HCT116 (cell line): ENCODE data around the gene IL1RAPL1. TPM values are rescaled to one million over a fixed set of nuclear protein-coding genes. Genes with fewer than 3 reads are reported as not detected.

Source experiments
- ATAC-seq: fragments of 200-7000 bp; cut with Tn5 transposase; 2 replicates; pipeline ENCODE4 v1.9.1; 2020; ENCODE audit warnings: mild to moderate bottlenecking, moderate library complexity
- BruUV-seq: library from RNA; stranded (reverse); fragments of 400-500 nt; replicated peaks from 2 replicates; lab custom pipeline; 2021; lab: Mats Ljungman, UMichigan
- CTCF ChIA-PET: fragments of 300-600 bp; sonication (Branson Sonifier 250); formaldehyde crosslinking; loops from one replicate; lab custom pipeline; 2021; ENCODE audit warnings: antibody characterized with exemption; lab: Charles Lee
- POLR2A ChIA-PET: fragments of 300-600, 350-600 bp; sonication (Branson Sonifier 250); formaldehyde crosslinking; loops from one replicate; lab custom pipeline; 2021; ENCODE audit warnings: antibody characterized with exemption; lab: Charles Lee
- RAD21 ChIA-PET, 2 experiments: fragments of 300-600 bp; sonication (Branson Sonifier 250); formaldehyde crosslinking; loops; one replicate each; lab custom pipeline; 2023; ENCODE audit warnings: low total read pairs in 2 of 2; ENCODE audit not compliant: uncharacterized antibody in 2 of 2, unreplicated experiment in 2 of 2, low non-redundant PET in 1 of 2; lab: Charles Lee
- DNase-seq: peaks from one replicate; pipeline ENCODE4 v3.0.0-alpha.2; 2010; ENCODE audit warnings: low read depth, low spot score
- H2AFZ ChIP-seq: fragments of 200-600 bp; shearing (Covaris generic), sonication (generic); 2 replicates; pipeline ENCODE4 v1.6.1; 2017; ENCODE audit warnings: low read depth, mixed run types, mixed read lengths, antibody characterized with exemption, low read length; ENCODE audit not compliant: poor library complexity, severe bottlenecking
- H3K27ac ChIP-seq: 2 replicates; pipeline ENCODE4 v1.5.1; 2012; ENCODE audit warnings: low read depth, low read length
- H3K27me3 ChIP-seq: fragments of 200-600 bp; sonication (generic); 2 replicates; pipeline ENCODE4 v1.6.1; 2016; ENCODE audit warnings: mixed run types, low read length, mixed read lengths; ENCODE audit not compliant: insufficient read depth
- H3K36me3 ChIP-seq, 2 experiments: fragments of 200-500 bp in 1 of 2; fragments of 200-600 bp in 1 of 2; sonication (Bioruptor generic) in 1 of 2; sonication (generic) in 1 of 2; 2 replicates each; pipeline versions ENCODE4 v1.5.1 to v1.6.1; 2014 to 2016; ENCODE audit warnings: low read length in 2 of 2, inconsistent platforms in 1 of 2, mixed read lengths in 1 of 2, mixed run types in 1 of 2; ENCODE audit not compliant: insufficient read depth in 2 of 2, control insufficient read depth in 1 of 2
- H3K4me1 ChIP-seq, 2 experiments: fragments of 200-600 bp in 1 of 2; sonication (generic) in 1 of 2; 2 replicates each; pipeline versions ENCODE4 v1.5.1 to v1.6.1; 2012 to 2017; ENCODE audit warnings: low read length in 2 of 2, inconsistent platforms in 1 of 2, mild to moderate bottlenecking in 1 of 2, mixed read lengths in 1 of 2, mixed run types in 1 of 2, moderate library complexity in 1 of 2; ENCODE audit not compliant: insufficient read depth in 2 of 2, control insufficient read depth in 1 of 2
- H3K4me2 ChIP-seq: fragments of 200-600 bp; sonication (generic); 2 replicates; pipeline ENCODE4 v1.6.1; 2017; ENCODE audit warnings: mixed run types, low read length, mixed read lengths
- H3K4me3 ChIP-seq, 2 experiments: fragments of 200-600 bp in 1 of 2; sonication (generic) in 1 of 2; replicated peaks in 1 of 2; 2 replicates each; pipeline ENCODE4 v1.5.1; 2011 to 2016; ENCODE audit warnings: low read length in 2 of 2, control low read depth in 1 of 2, low read depth in 1 of 2, mild to moderate bottlenecking in 1 of 2, mixed read lengths in 1 of 2, mixed run types in 1 of 2
- H3K79me2 ChIP-seq: fragments of 200-600 bp; sonication (generic); 2 replicates; pipeline ENCODE4 v1.6.1; 2017; ENCODE audit warnings: mild to moderate bottlenecking, mixed run types, low read length, moderate library complexity, mixed read lengths; ENCODE audit not compliant: insufficient read depth
- H3K9ac ChIP-seq: fragments of 200-600 bp; sonication (generic); 2 replicates; pipeline ENCODE4 v1.6.1; 2016; ENCODE audit warnings: low read length, mixed read lengths
- H3K9me2 ChIP-seq: fragments of 200-600 bp; sonication (generic), shearing (Covaris generic); 2 replicates; pipeline ENCODE4 v1.6.1; 2017; ENCODE audit warnings: mixed run types, mild to moderate bottlenecking, moderate library complexity; ENCODE audit not compliant: insufficient read depth
- H3K9me3 ChIP-seq, 2 experiments: fragments of 200-500 bp in 1 of 2; fragments of 200-600 bp in 1 of 2; sonication (Bioruptor generic) in 1 of 2; sonication (generic) in 1 of 2; 2 replicates each; pipeline ENCODE4 v1.6.1; 2014 to 2017; ENCODE audit warnings: low read length in 2 of 2, mixed read lengths in 2 of 2, inconsistent platforms in 1 of 2, low read depth in 1 of 2, mild to moderate bottlenecking in 1 of 2, mixed run types in 1 of 2, moderate library complexity in 1 of 2; ENCODE audit not compliant: control insufficient read depth in 1 of 2, insufficient read depth in 1 of 2
- H4K20me1 ChIP-seq: fragments of 200-600 bp; sonication (generic), shearing (Covaris generic); 2 replicates; pipeline ENCODE4 v1.6.1; 2017; ENCODE audit warnings: mixed run types, mild to moderate bottlenecking, moderate library complexity; ENCODE audit not compliant: insufficient read depth
- CBX3 ChIP-seq: IDR thresholded peaks from 2 replicates; pipeline ENCODE4 v1.6.1; 2012; ENCODE audit warnings: low read depth
- EGR1 ChIP-seq: IDR thresholded peaks from 2 replicates; pipeline ENCODE4 v1.6.1; 2012; ENCODE audit warnings: low read depth
- ELF1 ChIP-seq: IDR thresholded peaks from 2 replicates; pipeline ENCODE4 v1.6.1; 2012; ENCODE audit warnings: low read depth, borderline replicate concordance
- FOSL1 ChIP-seq: IDR thresholded peaks from 2 replicates; pipeline ENCODE4 v1.6.1; 2012; ENCODE audit warnings: low read depth
- JUND ChIP-seq: IDR thresholded peaks from 2 replicates; pipeline ENCODE4 v1.6.1; 2012
- POLR2A ChIP-seq: IDR thresholded peaks from 2 replicates; pipeline ENCODE4 v1.7.0; 2011; ENCODE audit warnings: borderline replicate concordance; ENCODE audit not compliant: insufficient read depth, insufficient read length; ENCODE audit errors: extremely low read depth
- POLR2AphosphoS5 ChIP-seq: IDR thresholded peaks from 2 replicates; pipeline ENCODE4 v1.6.1; 2011; ENCODE audit warnings: mild to moderate bottlenecking, low read depth, low read length, moderate library complexity
- SIN3A ChIP-seq: IDR thresholded peaks from 2 replicates; pipeline ENCODE4 v1.6.1; 2012; ENCODE audit warnings: low read depth
- SRF ChIP-seq: IDR thresholded peaks from 2 replicates; pipeline ENCODE4 v1.6.1; 2012; ENCODE audit warnings: low read depth
- TCF7L2 ChIP-seq: IDR thresholded peaks from 2 replicates; pipeline ENCODE4 v1.7.0; 2011; ENCODE audit warnings: borderline replicate concordance, inconsistent platforms; ENCODE audit not compliant: insufficient read depth, insufficient read length; ENCODE audit errors: extremely low read depth
- YY1 ChIP-seq: IDR thresholded peaks from 2 replicates; pipeline ENCODE4 v1.6.1; 2011; ENCODE audit warnings: low read length, low read depth, moderate library complexity, mild to moderate bottlenecking; ENCODE audit not compliant: insufficient replicate concordance; ENCODE audit errors: extremely low read depth
- ZFX ChIP-seq: fragments of 450-650 bp; IDR thresholded peaks from 2 replicates; pipeline ENCODE4 v1.6.1; 2017
- intact Hi-C: fragments of 100-400 bp; cut with micrococcal nuclease; formaldehyde crosslinking; loops from 2 replicates; pipeline ENCODE4 v1.10.0; 2022
- total RNA-seq: library from RNA; stranded (reverse); gene quantifications from one replicate; pipeline ENCODE4 v1.2.1, GENCODE V29; 2021; ENCODE audit not compliant: unreplicated experiment
- TF ChIP-seq, protein P1 (sequence below), 3 experiments: fragments of 200-600 bp in 1 of 3; sonication (generic) in 1 of 3; IDR thresholded peaks in 2 of 3; conservative IDR thresholded peaks in 1 of 3; 2 replicates each; pipeline ENCODE4 v1.5.1; 2012 to 2017; ENCODE audit warnings: low read depth in 2 of 3, low read length in 2 of 3, antibody characterized with exemption in 1 of 3, borderline replicate concordance in 1 of 3, control low read depth in 1 of 3, mild to moderate bottlenecking in 1 of 3, mixed read lengths in 1 of 3, mixed run types in 1 of 3, moderate library complexity in 1 of 3; ENCODE audit not compliant: insufficient read depth in 1 of 3

The IL1RAPL1 gene
- total RNA-seq, 1 experiment from 2014 or later = 2.8 TPM

DNA sequence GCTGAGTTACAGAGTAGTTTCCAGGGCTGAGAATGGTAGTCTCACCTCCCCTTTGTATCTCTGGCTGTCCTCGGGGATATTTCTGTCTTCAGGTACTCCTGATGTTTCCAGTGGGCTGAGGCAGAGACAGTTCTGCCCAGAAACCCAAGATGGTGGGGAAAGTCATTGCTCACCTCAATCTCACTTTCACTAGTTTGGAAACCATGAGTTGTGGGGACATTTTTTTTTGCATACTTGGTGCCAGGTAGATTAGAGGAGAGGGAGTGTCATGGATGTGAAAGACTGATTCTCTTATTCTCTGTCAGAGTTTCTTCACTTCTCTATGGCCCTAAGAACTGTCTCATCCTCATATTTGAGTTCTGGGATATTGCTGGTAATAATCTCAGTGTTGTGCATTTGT, 919.5 kb downstream of the IL1RAPL1 start (continued):
- TF ChIP-seq POLR2A = no peak
- TF ChIP-seq SRF = no peak
- TF ChIP-seq ELF1 = no peak
- no peak for TF ChIP-seq SIN3A
- TF ChIP-seq POLR2AphosphoS5 = no peak
- TF ChIP-seq, protein P1, sequence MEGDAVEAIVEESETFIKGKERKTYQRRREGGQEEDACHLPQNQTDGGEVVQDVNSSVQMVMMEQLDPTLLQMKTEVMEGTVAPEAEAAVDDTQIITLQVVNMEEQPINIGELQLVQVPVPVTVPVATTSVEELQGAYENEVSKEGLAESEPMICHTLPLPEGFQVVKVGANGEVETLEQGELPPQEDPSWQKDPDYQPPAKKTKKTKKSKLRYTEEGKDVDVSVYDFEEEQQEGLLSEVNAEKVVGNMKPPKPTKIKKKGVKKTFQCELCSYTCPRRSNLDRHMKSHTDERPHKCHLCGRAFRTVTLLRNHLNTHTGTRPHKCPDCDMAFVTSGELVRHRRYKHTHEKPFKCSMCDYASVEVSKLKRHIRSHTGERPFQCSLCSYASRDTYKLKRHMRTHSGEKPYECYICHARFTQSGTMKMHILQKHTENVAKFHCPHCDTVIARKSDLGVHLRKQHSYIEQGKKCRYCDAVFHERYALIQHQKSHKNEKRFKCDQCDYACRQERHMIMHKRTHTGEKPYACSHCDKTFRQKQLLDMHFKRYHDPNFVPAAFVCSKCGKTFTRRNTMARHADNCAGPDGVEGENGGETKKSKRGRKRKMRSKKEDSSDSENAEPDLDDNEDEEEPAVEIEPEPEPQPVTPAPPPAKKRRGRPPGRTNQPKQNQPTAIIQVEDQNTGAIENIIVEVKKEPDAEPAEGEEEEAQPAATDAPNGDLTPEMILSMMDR (IDR thresholded peaks at IDR 0.05 in 2 of 3, conservative IDR thresholded peaks at IDR 0.05 in 1 of 3; ENCODE audit: borderline replicate concordance in 1 of 3, insufficient read depth in 1 of 3, low read depth in 2 of 3, low read length in 2 of 3) = no peak
- no peak for TF ChIP-seq ZFX
- no peak for TF ChIP-seq CBX3

DNA sequence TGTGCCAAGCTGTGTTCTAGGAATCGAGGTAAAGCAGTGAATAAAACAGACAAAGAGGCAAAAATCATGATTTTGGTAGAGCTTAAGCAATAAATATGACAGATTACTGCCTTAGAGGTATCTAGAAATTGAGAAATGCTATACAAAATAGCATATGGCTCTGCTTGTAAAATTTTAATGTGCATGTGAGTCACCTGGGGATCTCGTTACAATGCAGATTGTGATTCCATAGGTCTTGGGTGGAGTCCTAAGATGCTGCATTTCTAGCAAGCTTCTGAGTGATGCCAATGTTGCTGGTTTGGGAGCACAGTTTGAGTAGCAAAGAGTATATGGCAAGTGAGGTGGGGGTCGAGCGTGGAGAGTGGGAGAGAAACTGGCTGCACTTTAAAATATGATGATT, 930.9 kb downstream of the IL1RAPL1 start:
- intact Hi-C loops = no loop called here
- Histone ChIP-seq H3K4me2 (no peak overlapping the region), H2AFZ (no peak overlapping the region), H3K9ac (no peak overlapping the region), H3K27me3 (no peaks in the 10 kb centered on the region), H3K4me3 (no peak overlapping the region), H3K27ac (no peak overlapping the region), H3K9me2 (no peaks in the 10 kb centered on the region), H3K36me3 (no peaks in the 10 kb centered on the region), H3K9me3 (no peaks in the 10 kb centered on the region), H3K4me1 (no peaks in the 10 kb centered on the region), H4K20me1 (no peaks in the 10 kb centered on the region), H3K79me2 (no peaks in the 10 kb centered on the region)
- CTCF ChIA-PET = no interaction called here
- DNase-seq (no peak), ATAC-seq (no peak)
- POLR2A ChIA-PET = no interaction called here
- BruUV-seq = no TSS peak
- TF ChIP-seq FOSL1 (no peak), TCF7L2 (no peak), JUND (no peak), EGR1 (no peak), YY1 (no peak)
- RAD21 ChIA-PET = no interaction called here
